Thyroid gland (tissue), 4 donors: Measurements from ENCODE around the gene NGFR. TPM values are rescaled to one million over a fixed set of nuclear protein-coding genes. Genes with fewer than 3 reads are reported as not detected.

Experiments
- DNase-seq, 2 donors: peaks; one replicate each; pipeline ENCODE4 v3.0.0-alpha.2; 2019
- H3K27ac ChIP-seq, 3 donors: fragments of 200-600 bp; sonication (generic); 1 replicate in 2 of 3; 2 replicates in 1 of 3; pipeline ENCODE4 v1.5.1; 2016 to 2019; ENCODE audit warnings: mild to moderate bottlenecking in 1 of 3, moderate library complexity in 1 of 3
- H3K27me3 ChIP-seq: fragments of 200-600 bp; sonication (generic); one replicate; pipeline ENCODE4 v1.5.1; 2019
- H3K36me3 ChIP-seq, 2 donors: fragments of 200-600 bp; sonication (generic); one replicate each; pipeline ENCODE4 v1.5.1; 2016 to 2019
- H3K4me1 ChIP-seq, 2 donors: fragments of 200-600 bp; sonication (generic); one replicate each; pipeline ENCODE4 v1.5.1; 2017 to 2019
- H3K4me3 ChIP-seq, 3 donors: fragments of 200-600 bp; sonication (generic); replicated peaks in 1 of 3; 1 replicate in 2 of 3; 2 replicates in 1 of 3; pipeline ENCODE4 v1.5.1; 2016; ENCODE audit warnings: mild to moderate bottlenecking in 1 of 3
- H3K9me3 ChIP-seq: fragments of 200-600 bp; sonication (generic); one replicate; pipeline ENCODE4 v1.5.1; 2017
- CTCF ChIP-seq, 6 experiments: fragments of 200-600 bp in 3 of 6; fragments of 450-650 bp in 3 of 6; sonication (generic) in 3 of 6; IDR thresholded peaks; one replicate each; pipeline ENCODE4 v1.5.1; 2016 to 2019; ENCODE audit warnings: antibody characterized with exemption in 6 of 6, mild to moderate bottlenecking in 2 of 6, inconsistent platforms in 1 of 6, moderate library complexity in 1 of 6
- POLR2A ChIP-seq, 2 donors: fragments of 450-650 bp; IDR thresholded peaks; one replicate each; pipeline ENCODE4 v1.6.1; 2017; ENCODE audit warnings: antibody characterized with exemption in 2 of 2, mild to moderate bottlenecking in 2 of 2, moderate library complexity in 1 of 2
- WGBS, 2 donors: methylation state at CpG; one replicate each; pipeline ENCODE4 v1.1.5; 2017; 5-methylcytosine and 5-hydroxymethylcytosine counted together
- intact Hi-C: fragments of 100-400 bp; cut with DNase I; formaldehyde crosslinking; loops from one replicate; pipeline ENCODE4 v1.15.1; 2023
- total RNA-seq, 4 donors: library from RNA; depleted of rRNA; stranded (reverse); fragments of >200 nt; gene quantifications; one replicate each; pipeline ENCODE4 v1.2.3, GENCODE V29; 2016

The NGFR gene
- total RNA-seq, 4 donors from 2014 or later: 14.5 to 34.0 (median 21.1) TPM

- no peak for TF ChIP-seq POLR2A (IDR thresholded peaks at IDR 0.05)
- TF ChIP-seq CTCF (IDR thresholded peaks at IDR 0.05): no peak
- no peak overlapping the region for H3K4me3 ChIP-seq
- H3K36me3 ChIP-seq: no peaks in the 10 kb centered on the region
- 92 to 94% methylated on average over 5 of the region's 5 CpGs for WGBS, 2 donors
- H3K27ac ChIP-seq: no peak overlapping the region
- no peak for DNase-seq
- no peaks in the 10 kb centered on the region for H3K27me3 ChIP-seq
- peaks cover 9 to 15% of the 10 kb centered on the region in 2 donors for H3K4me1 ChIP-seq
- H3K9me3 ChIP-seq: no peaks in the 10 kb centered on the region
- intact Hi-C loops: no loop called here
These were observed 15.6 kb downstream of the NGFR start for GRCh38 chr17:49510720-49511110.

GRCh38 chr17:49511810-49512209 is 16.7 kb downstream of the NGFR start:
- H3K4me1 ChIP-seq: peaks cover 13 to 25% of the 10 kb centered on the region in 2 donors
- intact Hi-C loops: no loop called here
- WGBS, 2 donors: 82 to 84% methylated on average over 15 to 16 of the region's 16 CpGs

GRCh38 chr17:49512296-49513043 is 17.4 kb downstream of the NGFR start:
- DNase-seq: no peak
- TF ChIP-seq CTCF (IDR thresholded peaks at IDR 0.05): no peak
- no peak for TF ChIP-seq POLR2A (IDR thresholded peaks at IDR 0.05)
- Histone ChIP-seq H3K27ac (no peak overlapping the region), H3K4me1 (peaks cover 13 to 25% of the 10 kb centered on the region in 2 donors), H3K9me3 (no peaks in the 10 kb centered on the region), H3K36me3 (no peaks in the 10 kb centered on the region), H3K27me3 (no peaks in the 10 kb centered on the region), H3K4me3 (no peak overlapping the region)
- 82 to 92% methylated on average over 22 to 23 of the region's 26 CpGs for WGBS, 2 donors
- intact Hi-C loops: no loop called here

More at GRCh38 chr17:49511810-49512209, 16.7 kb downstream of the NGFR start:
- no peak for TF ChIP-seq POLR2A (IDR thresholded peaks at IDR 0.05)
- no peak for TF ChIP-seq CTCF (IDR thresholded peaks at IDR 0.05)
- DNase-seq: no peak
- no peaks in the 10 kb centered on the region for H3K36me3 ChIP-seq
- no peaks in the 10 kb centered on the region for H3K9me3 ChIP-seq
- no peak overlapping the region for H3K4me3 ChIP-seq
- no peaks in the 10 kb centered on the region for H3K27me3 ChIP-seq
- H3K27ac ChIP-seq: no peak overlapping the region

- TF ChIP-seq CTCF (IDR thresholded peaks at IDR 0.05) (no peak), POLR2A (IDR thresholded peaks at IDR 0.05) (no peak)
- H3K27ac ChIP-seq: no peak overlapping the region
- no peak for DNase-seq
- H3K27me3 ChIP-seq: no peaks in the 10 kb centered on the region
- WGBS, 2 donors: 72 to 91% methylated on average over 4 to 5 of the region's 6 CpGs
- H3K9me3 ChIP-seq: no peaks in the 10 kb centered on the region
- peaks cover 13 to 25% of the 10 kb centered on the region in 2 donors for H3K4me1 ChIP-seq
- no peaks in the 10 kb centered on the region for H3K36me3 ChIP-seq
- H3K4me3 ChIP-seq: no peak overlapping the region
- intact Hi-C loops: no loop called here
These were observed 17.9 kb downstream of the NGFR start for GRCh38 chr17:49513044-49513395.

GRCh38 chr17:49513641-49514040 is 18.5 kb downstream of the NGFR start:
- Histone ChIP-seq H3K27ac (no peak overlapping the region), H3K4me3 (no peak overlapping the region), H3K9me3 (no peaks in the 10 kb centered on the region), H3K4me1 (peaks cover 13 to 25% of the 10 kb centered on the region in 2 donors), H3K36me3 (no peaks in the 10 kb centered on the region), H3K27me3 (no peaks in the 10 kb centered on the region)
- no peak for DNase-seq
- TF ChIP-seq POLR2A (IDR thresholded peaks at IDR 0.05): no peak
- no peak for TF ChIP-seq CTCF (IDR thresholded peaks at IDR 0.05)
- intact Hi-C loops: no loop called here
- 75 to 93% methylated on average over 7 to 8 of the region's 8 CpGs for WGBS, 2 donors
